ENCODE measurements around the gene AHNAK2. TPM values are rescaled to one million over a fixed set of nuclear protein-coding genes. Genes with fewer than 3 reads are reported as not detected.

Gene AHNAK2
- total RNA-seq, 1 donor from 2014 or later = 20.6 TPM

GRCh38 chr14:105011312-105011990 lies 33.3 kb upstream of the AHNAK2 start:
- no peak for DNase-seq

GRCh38 chr14:105010891-105011291 lies 32.7 kb upstream of the AHNAK2 start:
- DNase-seq = no peak

- DNase-seq = no peak
Measured at GRCh38 chr14:105010106-105010505, 31.9 kb upstream of the AHNAK2 start.

- no peak for DNase-seq
Measured at GRCh38 chr14:105007593-105008264, 29.6 kb upstream of the AHNAK2 start.

GRCh38 chr14:105006831-105007592 lies 28.8 kb upstream of the AHNAK2 start:
- DNase-seq = no peak

- DNase-seq = no peak
Measured at GRCh38 chr14:105005929-105006830, 28.0 kb upstream of the AHNAK2 start.

GRCh38 chr14:105005329-105005928 lies 27.3 kb upstream of the AHNAK2 start:
- DNase-seq = no peak

- no peak for DNase-seq
Measured at GRCh38 chr14:104999361-104999760, 21.2 kb upstream of the AHNAK2 start.

GRCh38 chr14:104998801-104999200 lies 20.6 kb upstream of the AHNAK2 start:
- DNase-seq = no peak

GRCh38 chr14:104996483-104996882 lies 18.3 kb upstream of the AHNAK2 start:
- DNase-seq = no peak

GRCh38 chr14:104996032-104996431 lies 17.9 kb upstream of the AHNAK2 start:
- no peak for DNase-seq

- DNase-seq = no peak
Measured at GRCh38 chr14:104994978-104995377, 16.8 kb upstream of the AHNAK2 start.

GRCh38 chr14:104993808-104994591 lies 15.8 kb upstream of the AHNAK2 start:
- no peak for DNase-seq

GRCh38 chr14:104993306-104993705 lies 15.1 kb upstream of the AHNAK2 start:
- DNase-seq = no peak

GRCh38 chr14:104992501-104992900 lies 14.3 kb upstream of the AHNAK2 start:
- no peak for DNase-seq

GRCh38 chr14:104991896-104992230 lies 13.7 kb upstream of the AHNAK2 start:
- DNase-seq = no peak

GRCh38 chr14:104989951-104990303 lies 11.8 kb upstream of the AHNAK2 start:
- DNase-seq = no peak

GRCh38 chr14:104989236-104989950 lies 11.2 kb upstream of the AHNAK2 start:
- no peak for DNase-seq

GRCh38 chr14:104986487-104987164 lies 8.5 kb upstream of the AHNAK2 start:
- DNase-seq = no peak
